GM23248 (cell line): ENCODE results near the gene ANKRD12.

Experiments used
- EZH2 ChIP-seq: fragments of 200-600 bp; sonication (generic); IDR thresholded peaks from 2 replicates; pipeline ENCODE4 v1.6.1; 2018; ENCODE audit warnings: antibody characterized with exemption, mild to moderate bottlenecking; ENCODE audit not compliant: insufficient read depth, poor library complexity, severe bottlenecking
- EZH2phosphoT487 ChIP-seq: fragments of 200-600 bp; sonication (generic); IDR thresholded peaks from 2 replicates; pipeline ENCODE4 v1.6.1; 2018; ENCODE audit warnings: antibody characterized with exemption, moderate library complexity, mild to moderate bottlenecking, low read depth; ENCODE audit not compliant: insufficient read depth

DNA sequence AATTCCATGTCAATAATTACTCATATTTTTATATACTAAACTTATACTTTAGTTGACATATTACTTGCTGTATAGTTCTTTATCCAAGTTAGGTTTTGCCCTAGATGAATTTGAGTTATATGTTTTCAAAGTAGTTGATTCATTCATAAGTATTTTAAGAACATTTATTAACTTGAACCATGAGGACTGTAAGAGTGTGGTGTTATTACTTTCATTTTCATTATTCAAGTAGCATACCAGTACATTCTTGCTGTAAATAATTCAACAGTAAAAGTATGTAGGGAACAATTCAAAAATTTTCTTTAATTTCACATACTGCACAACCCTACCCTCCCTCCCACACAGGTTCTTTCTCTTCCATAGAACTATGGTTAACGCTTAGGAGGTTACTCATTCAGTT is 75.4 kb downstream of the ANKRD12 start:
- TF ChIP-seq EZH2 (no peak), EZH2phosphoT487 (no peak)
